ENCODE results near the gene OVOL3.
"Not testable (repeated sequence)": the region's sequence is repeated elsewhere in the genome, so short reads cannot be mapped to it uniquely, and the experiment has no call there.

Gene OVOL3

DNA sequence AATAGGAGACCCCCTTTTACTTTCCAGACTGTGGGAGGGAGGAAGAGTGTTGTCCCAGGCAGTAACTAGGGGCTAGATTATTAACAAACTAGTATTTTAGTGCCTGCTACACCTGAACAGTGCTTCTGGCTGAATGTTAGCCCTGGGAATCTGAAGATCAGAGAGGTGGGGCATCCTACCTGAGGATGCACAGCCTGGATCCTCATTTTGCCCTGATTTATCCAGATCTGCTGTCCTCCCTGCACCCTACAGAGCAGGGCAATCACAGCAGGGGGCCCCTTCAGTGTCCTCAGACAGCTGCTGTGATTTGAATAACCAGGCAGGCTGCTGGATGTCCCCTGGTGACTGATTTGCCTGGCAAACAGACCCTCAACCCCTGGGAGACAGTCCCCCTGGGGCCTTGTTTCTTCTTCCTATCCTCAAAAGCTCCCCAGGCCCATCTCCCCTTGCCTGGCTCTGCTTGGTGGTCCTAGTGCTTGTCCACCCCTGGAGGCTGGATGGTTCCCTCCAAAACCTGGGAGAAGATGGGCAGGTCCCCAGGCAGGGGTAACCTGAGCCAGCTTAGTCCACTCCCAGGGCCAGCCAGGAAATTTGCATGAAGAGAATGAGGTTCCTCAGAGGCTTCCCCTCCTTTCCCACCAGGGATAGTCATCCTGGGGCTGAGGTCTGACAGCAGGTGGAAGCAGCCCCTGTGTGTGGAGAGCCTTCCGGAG, at the start of gene OVOL3:
Gene OVOL3 (plus strand): TSS at position 657 of the 713 bp plus-strand sequence. CDS start 60 bp downstream, outside the sequence.
- no peak for DNase-seq (ENCODE audit: low spot score)
- no peak for FAIRE-seq

DNA sequence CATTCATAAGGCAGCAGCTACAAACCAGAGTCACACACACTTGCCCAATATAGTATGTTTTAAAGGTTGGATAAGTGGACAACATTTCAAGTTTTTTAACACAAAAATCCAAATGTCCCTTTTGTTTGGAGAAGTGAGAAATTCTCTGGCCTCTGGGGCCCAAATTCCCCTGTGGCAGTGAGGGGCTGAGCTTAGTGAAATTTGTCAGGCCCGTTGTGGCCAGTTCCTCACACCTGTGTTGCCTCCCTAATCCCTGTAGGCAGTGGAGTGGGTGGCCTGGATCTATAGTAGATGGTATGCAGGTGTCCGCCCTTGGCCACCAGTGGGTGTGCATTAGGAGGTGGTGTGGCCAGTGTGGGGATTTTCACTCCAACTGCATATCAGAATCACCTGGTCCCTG, 49.6 kb upstream of the OVOL3 start:
- no peak for FAIRE-seq
- no peak for DNase-seq (ENCODE audit: low spot score)

DNA sequence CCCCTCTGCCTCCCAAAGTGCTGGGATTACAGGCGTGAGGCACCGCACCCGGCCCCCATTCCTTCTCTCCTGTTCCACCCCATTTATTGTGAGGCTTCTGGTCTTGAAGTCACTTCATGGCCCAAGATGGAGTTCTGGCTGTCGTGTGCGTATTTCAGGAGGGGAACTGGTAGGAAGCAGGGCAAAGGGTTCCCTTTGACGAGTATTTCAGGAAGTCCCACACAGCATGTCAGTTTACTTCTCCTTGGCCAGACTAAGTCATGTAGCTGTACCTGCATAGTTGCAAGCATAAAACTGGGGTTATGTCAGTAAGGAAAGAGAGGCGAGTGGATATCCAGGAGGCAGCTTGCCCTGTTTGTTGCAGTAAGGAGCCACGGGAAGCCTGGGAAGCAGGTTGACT, 46.1 kb upstream of the OVOL3 start:
- DNase-seq (ENCODE audit: low spot score): no peak
- no peak for FAIRE-seq

DNA sequence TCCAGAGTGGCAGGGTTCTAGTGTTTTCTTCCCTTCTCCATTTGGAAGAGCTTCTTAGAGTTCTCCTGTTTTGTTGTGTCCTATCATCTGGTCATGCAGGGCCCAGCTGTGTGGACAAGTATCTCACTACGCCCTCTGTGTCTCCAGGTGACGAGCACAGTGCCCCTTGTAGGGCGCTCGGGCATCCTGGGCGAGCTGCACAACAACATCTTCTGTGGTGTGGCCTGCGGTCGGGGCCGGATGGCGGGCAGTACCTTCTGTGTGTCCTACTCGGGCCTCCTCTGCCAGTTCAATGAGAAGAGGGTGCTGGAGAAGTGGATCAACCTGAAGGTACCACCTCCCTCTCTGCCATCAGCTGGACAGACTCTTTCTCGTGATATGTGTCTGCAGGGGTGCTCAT, 43.3 kb upstream of the OVOL3 start:
- no peak for DNase-seq (ENCODE audit: low spot score)
- FAIRE-seq: no peak

DNA sequence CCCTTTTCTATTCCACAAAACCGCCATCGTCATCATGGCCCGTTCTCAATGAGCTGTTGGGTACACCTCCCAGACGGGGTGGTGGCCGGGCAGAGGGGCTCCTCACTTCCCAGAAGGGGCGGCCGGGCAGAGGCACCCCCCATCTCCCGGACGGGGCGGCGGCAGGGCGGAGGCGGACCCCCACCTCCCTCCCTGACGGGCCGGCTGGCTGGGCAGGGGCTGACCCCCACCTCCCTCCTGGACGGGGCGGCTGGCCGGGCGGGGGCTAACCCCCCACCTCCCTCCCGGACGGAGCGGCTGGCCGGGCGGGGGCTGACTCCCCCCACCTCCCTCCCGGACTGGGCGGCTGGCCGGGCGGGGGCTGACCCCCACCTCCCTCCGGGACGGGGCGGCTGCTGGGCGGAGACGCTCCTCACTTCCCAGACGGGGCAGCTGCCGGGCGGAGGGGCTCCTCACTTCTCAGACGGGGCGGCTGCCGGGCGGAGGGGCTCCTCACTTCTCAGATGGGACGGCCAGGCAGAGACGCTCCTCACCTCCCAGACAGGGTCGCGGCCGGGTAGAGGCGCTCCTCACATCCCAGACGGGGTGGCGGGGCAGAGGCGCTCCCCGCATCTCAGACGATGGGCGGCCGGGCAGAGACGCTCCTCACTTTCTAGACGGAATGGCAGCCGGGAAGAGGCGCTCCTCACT, 42.0 kb upstream of the OVOL3 start:
- FAIRE-seq: not testable (repeated sequence)

DNA sequence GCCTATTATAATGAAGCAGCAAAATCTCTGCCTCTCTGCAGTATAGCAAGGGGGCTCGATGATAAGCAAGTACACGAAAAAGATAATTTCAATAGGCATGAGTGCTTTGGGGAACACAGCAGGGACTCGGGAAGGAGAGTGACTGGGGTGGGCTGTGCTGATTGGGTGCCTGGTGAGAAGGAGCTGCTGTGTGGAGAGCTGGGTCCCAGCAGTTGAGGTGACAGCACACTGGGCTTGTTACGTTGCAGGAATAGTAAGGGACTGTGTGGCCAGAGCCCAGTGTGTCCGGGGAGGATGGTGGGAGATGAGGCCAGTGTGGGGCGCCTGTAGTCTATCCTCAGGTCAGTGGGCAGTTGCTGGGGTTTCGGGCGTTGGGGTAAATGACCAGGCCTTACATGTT, 38.9 kb upstream of the OVOL3 start:
- DNase-seq (ENCODE audit: low spot score) (no peak), FAIRE-seq (no peak)

More for the DNA sequence above, 42.0 kb upstream of the OVOL3 start:
- not testable (repeated sequence) for DNase-seq (ENCODE audit: low spot score)

DNA sequence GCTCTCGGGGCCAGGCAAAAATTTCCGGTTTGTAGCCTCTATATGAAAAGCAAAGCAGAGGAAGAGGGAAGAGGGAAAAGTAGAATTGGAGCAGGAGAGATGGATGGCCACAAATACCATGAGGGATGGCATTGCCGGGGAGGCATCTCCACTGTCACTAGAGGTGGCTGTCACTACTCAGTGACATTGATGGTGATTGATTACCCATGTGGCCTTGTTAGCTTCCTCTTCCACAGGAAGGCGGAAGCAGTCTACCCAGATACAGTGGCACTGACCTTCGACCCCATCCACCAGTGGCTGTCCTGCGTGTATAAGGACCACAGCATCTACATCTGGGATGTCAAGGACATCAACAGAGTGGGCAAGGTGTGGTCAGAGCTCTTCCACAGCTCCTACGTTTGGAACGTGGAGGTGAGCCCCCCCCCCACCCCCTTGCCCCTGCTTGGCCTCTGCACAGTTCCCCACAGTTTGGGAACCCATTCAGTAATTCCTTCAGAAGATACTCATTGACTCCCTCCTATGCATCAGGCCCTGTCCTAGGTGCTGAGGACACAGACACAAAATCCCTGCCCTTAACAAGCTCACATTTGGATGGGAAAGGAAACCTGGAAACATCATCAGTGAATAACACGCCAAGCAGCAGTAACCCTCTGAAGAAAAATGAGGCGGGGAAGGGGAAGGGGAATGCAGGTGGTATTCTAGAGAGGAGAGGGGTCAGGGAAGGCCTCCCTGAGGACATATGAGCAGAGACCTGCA, 37.6 kb upstream of the OVOL3 start:
- FAIRE-seq: no peak
- no peak for DNase-seq (ENCODE audit: low spot score)

DNA sequence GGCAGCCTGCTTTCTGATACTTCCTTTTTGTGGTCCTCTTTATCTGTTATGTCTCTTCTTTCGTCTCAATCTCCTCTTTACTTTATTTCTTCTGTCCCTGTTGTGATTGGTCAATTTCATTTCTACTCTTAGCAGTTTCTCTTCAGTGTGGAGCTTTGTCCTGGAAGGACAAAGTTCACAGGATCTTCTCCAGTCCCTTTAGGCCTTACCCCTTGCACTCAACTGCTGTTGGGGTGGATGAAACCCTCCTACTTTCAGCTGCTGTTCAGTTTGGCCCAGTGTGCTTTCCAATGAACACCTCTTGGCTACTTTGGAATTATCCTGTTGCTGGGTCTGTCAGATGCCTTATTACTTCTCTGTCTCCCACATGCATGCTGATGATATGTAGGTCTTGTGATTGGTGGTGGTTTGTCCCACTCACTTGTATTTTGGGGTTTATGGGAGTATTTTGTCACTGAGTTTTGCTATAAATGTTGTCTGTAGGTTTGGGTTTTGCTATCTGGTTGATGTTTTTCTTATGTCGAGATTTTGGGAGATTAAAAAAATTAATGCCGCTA, 31.5 kb upstream of the OVOL3 start:
- DNase-seq (ENCODE audit: low spot score) (no peak), FAIRE-seq (no peak)

DNA sequence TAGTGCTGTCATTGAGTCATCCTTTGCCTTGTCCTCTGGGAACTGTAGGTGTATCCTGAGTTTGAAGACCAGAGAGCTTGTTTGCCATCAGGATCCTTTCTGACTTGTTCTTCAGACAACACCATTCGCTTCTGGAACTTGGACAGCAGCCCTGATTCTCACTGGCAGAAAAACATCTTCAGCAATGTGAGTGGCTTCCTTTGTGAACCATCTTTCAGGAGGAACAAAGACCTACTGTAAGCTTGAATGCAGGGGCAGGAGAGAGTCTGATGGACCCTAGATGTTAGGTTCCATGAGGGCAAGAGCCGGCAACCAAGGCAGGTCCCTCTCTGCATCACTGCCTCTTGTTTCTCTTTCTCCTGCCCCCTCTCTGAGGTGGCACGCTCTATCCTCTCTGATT, 29.6 kb upstream of the OVOL3 start:
- FAIRE-seq (no peak), DNase-seq (ENCODE audit: low spot score) (no peak)

DNA sequence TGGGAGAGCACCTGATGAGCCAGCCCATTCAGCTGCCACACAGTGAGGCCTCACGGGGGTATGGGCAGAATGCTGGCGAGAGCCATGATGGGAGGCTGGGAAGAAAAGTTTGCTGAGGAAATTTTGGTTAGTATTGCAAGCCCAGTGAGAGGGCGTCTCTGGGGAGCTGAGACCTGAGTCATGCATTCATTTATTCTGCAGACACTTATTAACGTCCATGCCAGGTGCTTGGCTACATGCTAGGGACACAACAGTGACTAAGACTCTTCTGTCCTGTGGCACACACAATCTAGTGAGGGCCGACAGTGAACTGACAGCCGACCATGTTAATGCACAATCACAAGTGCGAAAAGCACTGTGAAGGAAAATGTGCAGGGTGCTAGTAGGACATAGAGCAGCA, 29.0 kb upstream of the OVOL3 start:
- DNase-seq (ENCODE audit: low spot score): no peak
- FAIRE-seq: no peak

DNA sequence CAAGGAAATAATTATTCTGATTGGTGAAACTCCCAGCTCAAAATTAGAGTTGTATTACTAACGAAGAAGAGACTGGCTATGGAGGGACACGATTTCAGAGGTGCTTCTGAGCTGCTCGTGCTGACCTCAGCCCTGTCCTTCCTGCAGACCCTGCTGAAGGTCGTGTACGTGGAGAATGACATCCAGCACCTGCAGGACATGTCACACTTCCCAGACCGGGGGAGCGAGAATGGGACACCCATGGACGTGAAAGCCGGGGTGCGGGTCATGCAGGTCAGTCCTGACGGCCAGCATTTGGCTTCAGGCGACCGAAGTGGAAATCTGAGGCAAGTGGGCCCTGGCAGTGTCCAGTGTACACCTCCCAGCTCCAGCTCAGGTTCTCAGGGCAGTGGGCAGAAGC, 28.0 kb upstream of the OVOL3 start:
- no peak for DNase-seq (ENCODE audit: low spot score)
- FAIRE-seq: no peak

DNA sequence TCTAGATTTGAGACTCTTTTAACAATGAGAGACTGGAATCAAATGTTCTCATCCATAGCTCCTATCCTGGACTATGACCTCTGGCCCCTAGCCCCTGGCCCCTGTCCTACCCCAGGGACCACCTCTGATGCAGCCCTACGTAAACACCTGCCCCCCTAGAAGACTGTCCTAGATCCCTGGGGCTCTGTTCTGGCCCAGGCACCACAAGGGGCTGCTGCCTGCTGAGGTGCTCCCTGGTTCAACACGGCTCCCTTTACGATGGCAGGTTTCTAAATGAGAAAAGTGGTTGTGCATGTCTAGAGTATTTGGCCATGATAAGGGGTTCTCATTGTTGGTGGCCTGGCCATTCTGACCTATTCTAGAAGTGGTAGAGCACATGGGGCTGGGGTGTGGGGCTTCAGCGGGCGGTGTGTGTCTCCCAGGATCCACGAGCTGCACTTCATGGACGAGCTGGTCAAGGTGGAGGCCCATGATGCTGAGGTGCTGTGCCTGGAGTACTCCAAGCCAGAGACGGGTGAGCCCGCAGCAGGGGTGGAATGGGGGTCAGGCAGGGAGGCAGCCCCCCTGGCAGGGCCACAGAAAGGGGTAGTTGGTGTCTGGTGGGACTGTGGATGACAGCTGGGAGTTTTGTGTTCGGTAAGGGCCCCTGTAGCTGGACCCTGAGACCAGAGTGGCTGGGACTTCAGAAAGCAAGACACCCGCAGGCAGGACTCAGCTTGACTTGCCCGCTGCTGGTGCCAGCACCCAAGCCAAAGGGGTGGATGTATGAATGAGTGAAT, 26.5 kb upstream of the OVOL3 start:
- FAIRE-seq: no peak
- no peak for DNase-seq (ENCODE audit: low spot score)

DNA sequence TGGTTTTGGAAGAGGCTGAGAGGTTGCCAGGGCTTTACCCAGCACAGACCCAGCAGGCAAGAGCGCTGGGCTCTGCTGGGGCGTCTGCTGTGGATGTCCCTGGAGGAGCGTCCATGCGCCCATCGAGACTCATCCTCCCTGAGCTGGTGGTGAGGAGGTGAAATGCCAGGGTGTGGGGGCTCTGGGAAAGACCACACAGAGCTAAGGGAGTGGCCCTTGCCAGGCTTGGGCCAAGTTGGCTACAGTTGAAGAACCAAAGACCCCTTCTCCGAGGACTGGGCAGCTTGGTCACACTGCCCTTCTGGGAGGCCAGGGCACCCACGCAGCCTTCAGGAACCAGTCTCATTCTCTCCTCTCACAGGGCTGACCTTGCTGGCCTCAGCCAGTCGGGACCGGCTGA, 24.6 kb upstream of the OVOL3 start:
- FAIRE-seq (no peak), DNase-seq (ENCODE audit: low spot score) (no peak)

DNA sequence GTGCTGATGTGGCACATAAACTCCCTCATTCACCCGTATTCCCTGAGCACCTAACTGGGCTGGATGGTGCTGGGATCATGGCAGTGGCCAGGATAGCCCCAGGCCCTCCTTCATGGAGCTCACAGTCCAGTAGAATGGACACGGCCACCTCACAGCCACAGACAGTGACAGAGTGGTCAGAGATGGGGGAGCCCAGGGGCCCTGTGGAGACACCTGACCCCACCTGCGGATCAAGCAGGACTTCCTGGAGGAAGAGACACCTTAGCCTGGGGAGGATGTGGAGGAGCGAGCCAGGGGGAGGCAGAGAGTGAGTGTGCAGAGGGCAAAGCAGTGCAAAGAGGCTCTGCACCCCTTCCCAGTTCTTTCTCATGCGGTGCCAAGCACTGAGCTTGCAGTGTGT, 21.1 kb upstream of the OVOL3 start:
- no peak for DNase-seq (ENCODE audit: low spot score)
- FAIRE-seq: no peak

DNA sequence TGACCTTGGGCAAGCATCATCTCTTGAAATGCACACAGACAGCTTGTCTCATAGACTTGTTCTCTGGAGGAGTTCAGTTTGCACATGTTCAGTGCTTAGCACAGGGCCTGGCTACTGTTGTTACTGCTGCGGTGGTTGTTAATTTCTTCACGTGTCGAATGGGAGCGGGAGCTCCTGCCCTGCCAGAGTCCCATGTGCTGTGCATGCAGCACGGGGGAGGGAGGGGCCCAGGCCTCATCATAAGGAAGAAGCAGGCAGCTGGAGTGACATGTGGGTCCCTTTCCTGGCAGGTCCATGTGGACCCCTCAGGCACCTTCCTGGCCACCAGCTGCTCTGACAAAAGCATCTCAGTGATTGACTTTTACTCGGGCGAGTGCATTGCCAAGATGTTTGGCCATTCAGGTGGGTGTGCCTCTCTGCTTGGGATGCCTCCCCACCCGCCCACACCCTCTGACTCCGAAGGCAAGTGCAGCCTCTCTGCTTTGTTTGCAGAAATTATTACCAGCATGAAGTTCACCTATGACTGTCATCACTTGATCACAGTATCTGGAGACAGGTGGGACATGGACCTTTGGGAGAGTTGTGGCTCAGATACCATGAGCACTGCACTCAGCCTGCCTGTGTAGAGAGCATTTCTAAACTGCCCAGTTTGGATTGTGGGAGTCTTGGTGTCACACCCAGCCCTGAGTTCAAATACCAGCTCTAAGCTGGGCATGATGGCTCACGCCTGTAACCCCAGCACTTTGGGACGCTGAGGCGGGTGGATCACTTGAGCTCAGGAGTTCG, 19.8 kb upstream of the OVOL3 start:
- no peak for DNase-seq (ENCODE audit: low spot score)
- FAIRE-seq: no peak

DNA sequence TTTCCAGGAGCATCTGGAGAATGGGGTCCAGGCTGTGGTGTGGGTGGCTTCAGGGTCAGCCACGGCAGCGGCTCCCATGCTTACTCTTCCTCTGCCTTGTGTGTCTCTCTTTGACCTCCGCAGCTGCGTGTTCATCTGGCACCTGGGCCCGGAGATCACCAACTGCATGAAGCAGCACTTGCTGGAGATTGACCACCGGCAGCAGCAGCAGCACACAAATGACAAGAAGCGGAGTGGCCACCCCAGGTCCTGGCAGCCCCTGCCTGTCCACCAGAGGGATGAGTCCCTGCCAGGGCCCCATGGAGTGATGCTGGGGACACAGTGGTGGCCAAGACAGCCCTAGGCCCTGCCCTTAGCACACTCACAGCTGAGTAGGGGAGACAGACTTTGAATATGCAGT, 18.4 kb upstream of the OVOL3 start:
- DNase-seq (ENCODE audit: low spot score): no peak
- FAIRE-seq: no peak

DNA sequence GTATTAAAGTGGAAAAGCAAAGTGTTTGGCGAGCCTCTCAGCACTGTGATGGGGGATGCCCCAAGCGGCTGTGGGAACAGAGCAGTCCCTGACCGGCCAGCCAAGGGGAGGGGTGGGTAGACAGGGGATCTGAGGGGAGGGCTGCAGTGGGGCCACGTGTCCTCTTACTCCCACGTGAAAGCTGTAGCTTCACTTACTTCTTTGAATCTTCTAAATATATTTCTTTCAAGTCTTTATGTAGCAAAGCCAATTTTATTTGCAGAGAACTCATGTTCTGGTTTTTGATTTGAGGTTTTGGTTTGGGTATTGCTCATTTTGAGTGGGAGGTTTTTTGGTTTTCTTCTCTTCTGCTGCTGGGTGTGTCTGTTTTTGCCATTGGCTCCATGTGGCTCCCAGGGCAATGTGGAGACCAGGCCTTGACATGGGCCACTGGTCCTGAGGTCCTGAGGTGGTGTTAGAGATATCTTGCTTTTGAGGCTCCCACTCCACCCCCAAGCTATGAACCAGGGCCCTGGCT, 17.7 kb upstream of the OVOL3 start:
- FAIRE-seq: no peak
- DNase-seq (ENCODE audit: low spot score): no peak

DNA sequence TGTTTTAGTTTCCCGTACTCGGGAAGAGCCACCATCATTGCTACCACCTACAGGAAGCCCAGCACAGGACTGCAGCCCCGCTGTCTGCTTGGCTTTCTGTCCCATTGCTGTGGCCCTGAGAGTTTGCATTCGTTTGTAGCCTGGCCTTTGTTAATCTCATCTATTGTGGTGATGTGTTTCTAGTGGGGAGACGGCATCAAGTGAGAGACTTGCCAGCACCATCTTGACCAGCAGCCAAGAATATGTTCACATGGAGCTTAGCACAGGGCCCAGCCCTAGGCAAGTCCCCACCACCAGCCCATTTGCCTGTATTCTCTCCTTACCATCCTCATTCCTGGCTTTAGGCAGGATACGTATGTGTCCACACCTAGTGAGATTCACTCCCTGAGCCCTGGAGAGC, 17.3 kb upstream of the OVOL3 start:
- DNase-seq (ENCODE audit: low spot score) (no peak), FAIRE-seq (no peak)

DNA sequence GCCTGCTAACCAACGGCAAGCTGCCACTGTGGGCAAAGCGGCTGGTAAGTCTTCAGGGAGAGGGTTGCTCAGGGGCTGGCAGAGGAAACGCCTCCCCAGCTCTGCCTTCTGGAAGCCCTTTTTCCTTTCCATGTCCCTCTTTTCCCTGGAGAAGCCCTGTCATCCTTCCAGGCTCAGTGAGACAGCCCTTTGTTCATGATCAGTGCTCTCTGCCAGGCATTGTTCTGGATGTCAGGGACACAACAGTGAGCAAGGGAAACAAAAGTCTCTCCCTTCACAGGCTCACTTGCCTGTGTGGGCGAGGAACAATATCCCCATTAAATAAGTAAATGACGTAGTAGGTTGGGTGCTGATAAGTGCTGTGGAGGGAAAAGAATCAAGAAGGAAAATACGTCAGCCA, 13.9 kb upstream of the OVOL3 start:
- no peak for FAIRE-seq

DNA sequence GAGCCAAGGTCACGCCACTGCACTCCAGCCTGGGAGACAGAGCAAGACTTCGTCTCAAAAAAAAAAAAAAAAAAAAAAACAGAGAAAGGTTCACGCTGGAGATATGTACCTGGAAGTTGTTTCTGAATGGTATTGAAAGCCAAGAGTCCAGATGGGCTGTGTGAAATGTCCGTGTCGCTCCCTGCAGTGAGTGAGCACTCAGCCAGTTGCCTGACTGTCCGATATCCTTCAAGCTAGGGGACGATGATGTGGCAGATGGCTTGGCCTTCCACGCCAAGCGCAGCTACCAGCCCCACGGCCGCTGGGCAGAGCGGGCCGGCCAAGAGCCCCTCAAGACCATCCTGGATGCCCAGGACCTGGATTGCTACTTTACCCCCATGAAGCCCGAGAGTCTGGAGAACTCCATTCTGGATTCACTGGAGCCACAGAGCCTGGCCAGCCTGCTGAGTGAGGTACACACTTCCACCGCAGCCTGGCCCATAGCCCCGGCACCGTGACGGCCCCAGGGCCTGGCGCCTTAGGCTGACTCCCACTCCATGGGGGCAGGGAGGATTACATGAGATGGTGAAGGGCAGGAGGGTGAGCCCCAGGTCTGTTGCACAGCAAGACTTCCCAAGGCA, 11.7 kb upstream of the OVOL3 start:
- no peak for FAIRE-seq
- DNase-seq (ENCODE audit: low spot score): no peak

More for the DNA sequence above, 13.9 kb upstream of the OVOL3 start:
- no peak for DNase-seq (ENCODE audit: low spot score)

All from RCC 7860 (cell line).